Panc1 (cell line): ENCODE data around the gene NAB2. TPM values are rescaled to one million over a fixed set of nuclear protein-coding genes. Genes with fewer than 3 reads are reported as not detected.

Experiments
- ATAC-seq: fragments of 200-7000 bp; cut with Tn5 transposase; 2 replicates; pipeline ENCODE4 v1.9.1; 2020; ENCODE audit warnings: mild to moderate bottlenecking, moderate library complexity
- BruUV-seq: library from RNA; stranded (reverse); fragments of 400-500 nt; replicated peaks from 2 replicates; lab custom pipeline; 2021; lab: Mats Ljungman, UMichigan
- CTCF ChIA-PET: fragments of 300-600 bp; sonication (Branson Sonifier 250); formaldehyde crosslinking; loops from one replicate; lab custom pipeline; 2022; ENCODE audit warnings: antibody characterized with exemption; lab: Charles Lee
- POLR2A ChIA-PET: fragments of 300-600 bp; sonication (Branson Sonifier 250); formaldehyde crosslinking; loops from one replicate; lab custom pipeline; 2022; ENCODE audit warnings: antibody characterized with exemption; lab: Charles Lee
- DNase-seq: peaks from one replicate; pipeline ENCODE4 v3.0.0-alpha.2; 2010; ENCODE audit warnings: low read depth, low spot score
- H3K27ac ChIP-seq: 2 replicates; pipeline ENCODE4 v1.5.1; 2011; ENCODE audit warnings: mild to moderate bottlenecking, low read length, inconsistent platforms
- H3K27me3 ChIP-seq: fragments of 200-500 bp; sonication (Bioruptor generic); 2 replicates; pipeline ENCODE4 v1.6.0; 2014; ENCODE audit warnings: low read length, inconsistent platforms; ENCODE audit not compliant: control insufficient read depth, insufficient read depth
- H3K36me3 ChIP-seq: fragments of 200-500 bp; sonication (Bioruptor generic); 2 replicates; pipeline ENCODE4 v1.5.1; 2014; ENCODE audit warnings: inconsistent platforms, mild to moderate bottlenecking, low read length, moderate library complexity; ENCODE audit not compliant: control insufficient read depth, insufficient read depth
- H3K4me1 ChIP-seq: 2 replicates; pipeline ENCODE4 v1.5.1; 2011; ENCODE audit warnings: inconsistent platforms, mild to moderate bottlenecking, low read length, moderate library complexity; ENCODE audit not compliant: control insufficient read depth, insufficient read depth
- H3K4me3 ChIP-seq, 2 experiments: 2 replicates each; pipeline ENCODE4 v1.5.1; 2011 to 2012; ENCODE audit warnings: low read depth in 2 of 2, low read length in 2 of 2, mild to moderate bottlenecking in 2 of 2, inconsistent platforms in 1 of 2, moderate library complexity in 1 of 2
- H3K9me3 ChIP-seq: fragments of 200-500 bp; sonication (Bioruptor generic); 2 replicates; pipeline ENCODE4 v1.5.1; 2014; ENCODE audit warnings: low read depth, mild to moderate bottlenecking, inconsistent platforms, low read length, moderate library complexity; ENCODE audit not compliant: control insufficient read depth, insufficient read depth
- POLR2AphosphoS5 ChIP-seq: IDR thresholded peaks from 2 replicates; pipeline ENCODE4 v1.6.1; 2012; ENCODE audit warnings: mild to moderate bottlenecking, low read depth, low read length, moderate library complexity
- SIN3A ChIP-seq: IDR thresholded peaks from 2 replicates; pipeline ENCODE4 v1.6.1; 2012; ENCODE audit warnings: low read depth, mild to moderate bottlenecking, low read length, moderate library complexity, borderline replicate concordance; ENCODE audit not compliant: insufficient read depth
- TCF7L2 ChIP-seq: IDR thresholded peaks from 2 replicates; pipeline ENCODE4 v1.6.1; 2011; ENCODE audit warnings: mild to moderate bottlenecking, low read depth, low read length, inconsistent platforms
- in situ Hi-C: cut with HindIII; loops from 2 replicates; pipeline ENCODE4 v1.10.0; 2016; ENCODE audit warnings: low sequenced_read_pairs, low pct_unique_long_range_greater_than_20kb
- intact Hi-C: fragments of 100-400 bp; cut with micrococcal nuclease; formaldehyde crosslinking; loops from one replicate; pipeline ENCODE4 v1.10.0; 2022; ENCODE audit not compliant: unreplicated experiment
- total RNA-seq: library from RNA; stranded (reverse); gene quantifications from one replicate; pipeline ENCODE4 v1.2.1, GENCODE V29; 2021; ENCODE audit not compliant: unreplicated experiment
- TF ChIP-seq, protein P1 (sequence below): fragments of 450-650 bp; IDR thresholded peaks from 2 replicates; pipeline ENCODE4 v1.5.1; 2017; ENCODE audit warnings: mild to moderate bottlenecking
- TF ChIP-seq, protein P2 (sequence below), 2 experiments: IDR thresholded peaks; 2 replicates each; pipeline ENCODE4 v1.6.1; 2011 to 2012; ENCODE audit warnings: low read depth in 2 of 2, control low read depth in 1 of 2, low read length in 1 of 2, mild to moderate bottlenecking in 1 of 2, moderate library complexity in 1 of 2; ENCODE audit not compliant: insufficient read depth in 1 of 2

The NAB2 gene
- total RNA-seq, 1 experiment from 2014 or later = 13.9 TPM

DNA sequence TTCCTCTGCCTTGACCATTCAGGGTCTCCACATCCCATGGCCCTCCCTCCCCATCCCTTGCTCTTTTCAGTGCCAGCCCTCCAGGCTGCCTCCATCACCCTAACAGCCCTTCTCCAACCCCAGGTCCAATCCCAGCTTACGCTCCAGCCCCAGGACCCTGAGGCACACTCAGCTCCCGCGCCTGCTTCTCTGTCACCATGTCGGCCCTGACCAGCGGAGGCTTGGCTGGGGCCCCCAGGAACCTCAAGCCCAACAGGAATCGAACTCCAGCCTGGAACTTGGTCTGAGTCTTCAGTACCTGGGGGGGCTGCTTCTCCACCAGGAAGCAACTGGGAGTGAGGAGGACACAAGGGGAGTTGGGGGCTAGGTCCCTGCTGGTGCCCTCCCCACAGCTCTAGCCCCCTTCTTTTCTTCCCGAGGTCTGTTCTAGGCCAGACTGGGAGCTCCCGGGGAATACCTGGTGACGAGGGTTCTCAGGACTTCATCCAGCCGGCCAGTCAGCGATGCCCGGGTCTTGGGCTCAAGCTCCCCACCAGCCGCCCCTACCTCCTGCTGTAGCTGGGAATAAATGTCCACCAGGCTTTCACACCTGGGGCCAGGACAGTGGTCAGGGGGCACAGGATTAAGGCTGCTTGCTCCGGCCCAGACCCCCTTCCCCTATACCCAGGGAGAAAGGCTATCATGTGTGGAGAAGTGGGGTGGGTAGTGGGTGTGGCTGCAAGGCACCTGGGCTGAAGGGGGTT lies 16.3 kb downstream of the NAB2 start:
- no peak overlapping the region for H3K4me3 ChIP-seq
- in situ Hi-C loops (no loop called here), intact Hi-C loops (no loop called here)
- TF ChIP-seq, protein P1, sequence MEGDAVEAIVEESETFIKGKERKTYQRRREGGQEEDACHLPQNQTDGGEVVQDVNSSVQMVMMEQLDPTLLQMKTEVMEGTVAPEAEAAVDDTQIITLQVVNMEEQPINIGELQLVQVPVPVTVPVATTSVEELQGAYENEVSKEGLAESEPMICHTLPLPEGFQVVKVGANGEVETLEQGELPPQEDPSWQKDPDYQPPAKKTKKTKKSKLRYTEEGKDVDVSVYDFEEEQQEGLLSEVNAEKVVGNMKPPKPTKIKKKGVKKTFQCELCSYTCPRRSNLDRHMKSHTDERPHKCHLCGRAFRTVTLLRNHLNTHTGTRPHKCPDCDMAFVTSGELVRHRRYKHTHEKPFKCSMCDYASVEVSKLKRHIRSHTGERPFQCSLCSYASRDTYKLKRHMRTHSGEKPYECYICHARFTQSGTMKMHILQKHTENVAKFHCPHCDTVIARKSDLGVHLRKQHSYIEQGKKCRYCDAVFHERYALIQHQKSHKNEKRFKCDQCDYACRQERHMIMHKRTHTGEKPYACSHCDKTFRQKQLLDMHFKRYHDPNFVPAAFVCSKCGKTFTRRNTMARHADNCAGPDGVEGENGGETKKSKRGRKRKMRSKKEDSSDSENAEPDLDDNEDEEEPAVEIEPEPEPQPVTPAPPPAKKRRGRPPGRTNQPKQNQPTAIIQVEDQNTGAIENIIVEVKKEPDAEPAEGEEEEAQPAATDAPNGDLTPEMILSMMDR = no peak
- no peak for TF ChIP-seq TCF7L2
- no peak for TF ChIP-seq SIN3A
- TF ChIP-seq, protein P2, sequence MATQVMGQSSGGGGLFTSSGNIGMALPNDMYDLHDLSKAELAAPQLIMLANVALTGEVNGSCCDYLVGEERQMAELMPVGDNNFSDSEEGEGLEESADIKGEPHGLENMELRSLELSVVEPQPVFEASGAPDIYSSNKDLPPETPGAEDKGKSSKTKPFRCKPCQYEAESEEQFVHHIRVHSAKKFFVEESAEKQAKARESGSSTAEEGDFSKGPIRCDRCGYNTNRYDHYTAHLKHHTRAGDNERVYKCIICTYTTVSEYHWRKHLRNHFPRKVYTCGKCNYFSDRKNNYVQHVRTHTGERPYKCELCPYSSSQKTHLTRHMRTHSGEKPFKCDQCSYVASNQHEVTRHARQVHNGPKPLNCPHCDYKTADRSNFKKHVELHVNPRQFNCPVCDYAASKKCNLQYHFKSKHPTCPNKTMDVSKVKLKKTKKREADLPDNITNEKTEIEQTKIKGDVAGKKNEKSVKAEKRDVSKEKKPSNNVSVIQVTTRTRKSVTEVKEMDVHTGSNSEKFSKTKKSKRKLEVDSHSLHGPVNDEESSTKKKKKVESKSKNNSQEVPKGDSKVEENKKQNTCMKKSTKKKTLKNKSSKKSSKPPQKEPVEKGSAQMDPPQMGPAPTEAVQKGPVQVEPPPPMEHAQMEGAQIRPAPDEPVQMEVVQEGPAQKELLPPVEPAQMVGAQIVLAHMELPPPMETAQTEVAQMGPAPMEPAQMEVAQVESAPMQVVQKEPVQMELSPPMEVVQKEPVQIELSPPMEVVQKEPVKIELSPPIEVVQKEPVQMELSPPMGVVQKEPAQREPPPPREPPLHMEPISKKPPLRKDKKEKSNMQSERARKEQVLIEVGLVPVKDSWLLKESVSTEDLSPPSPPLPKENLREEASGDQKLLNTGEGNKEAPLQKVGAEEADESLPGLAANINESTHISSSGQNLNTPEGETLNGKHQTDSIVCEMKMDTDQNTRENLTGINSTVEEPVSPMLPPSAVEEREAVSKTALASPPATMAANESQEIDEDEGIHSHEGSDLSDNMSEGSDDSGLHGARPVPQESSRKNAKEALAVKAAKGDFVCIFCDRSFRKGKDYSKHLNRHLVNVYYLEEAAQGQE (IDR thresholded peaks at IDR 0.05; ENCODE audit: insufficient read depth in 1 of 2, low read depth in 2 of 2, low read length in 1 of 2) = no peak
- no peak for TF ChIP-seq POLR2AphosphoS5
- BruUV-seq = no TSS peak
- no peak for ATAC-seq
- H3K4me1 ChIP-seq = peaks cover 9% of the 10 kb centered on the region; the same call in 1 of the 2 replicates
- H3K27ac ChIP-seq = no peak overlapping the region
- H3K27me3 ChIP-seq = no peaks in the 10 kb centered on the region
- H3K9me3 ChIP-seq = no peaks in the 10 kb centered on the region
- ChIA-PET POLR2A (interaction anchor here (1.1 kb wide), 1 partner anchor 82 kb away, joined by 7 read pairs; no protein-coding TSS in a partner anchor), CTCF (no interaction called here)
- DNase-seq = no peak
- H3K36me3 ChIP-seq = no peaks in the 10 kb centered on the region

DNA sequence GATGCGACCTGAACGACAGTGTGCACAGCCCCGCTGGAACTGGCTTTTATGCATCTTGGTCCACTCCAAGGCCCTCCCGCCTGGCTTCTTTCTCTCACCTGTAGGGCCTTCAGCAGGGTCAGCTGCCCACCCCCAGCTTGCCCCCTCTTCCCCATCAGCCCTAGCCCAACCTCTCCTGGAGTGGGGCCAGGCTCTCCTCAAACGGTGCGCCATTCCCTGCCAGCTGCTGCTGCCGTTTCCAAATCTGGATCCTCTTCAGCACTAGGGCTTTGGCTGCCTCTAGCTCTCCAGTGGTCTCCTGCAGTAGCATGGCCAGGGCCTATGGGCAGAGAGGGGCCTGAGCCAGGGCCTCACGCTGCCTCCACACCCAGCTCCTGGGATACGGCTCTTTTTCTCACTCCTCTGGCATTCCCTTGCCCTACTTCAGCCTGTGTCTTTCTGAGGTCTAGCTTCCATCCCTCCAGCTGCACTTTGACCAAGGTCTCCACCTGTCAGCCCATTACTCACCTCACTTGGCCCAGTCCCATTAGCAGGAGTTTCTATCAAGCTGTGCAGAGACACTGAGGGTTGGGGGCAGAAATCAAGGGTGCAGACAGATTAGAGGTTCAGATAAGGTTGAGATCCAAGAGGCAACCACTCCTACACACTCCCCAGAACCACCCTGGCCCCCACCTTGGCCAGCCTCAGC lies 17.3 kb downstream of the NAB2 start:
- Histone ChIP-seq H3K9me3 (no peaks in the 10 kb centered on the region), H3K36me3 (no peaks in the 10 kb centered on the region), H3K27me3 (no peaks in the 10 kb centered on the region), H3K27ac (no peak overlapping the region), H3K4me3 (no peak overlapping the region), H3K4me1 (peaks cover 10% of the 10 kb centered on the region; the same call in 1 of the 2 replicates)
- no TSS peak for BruUV-seq
- ChIA-PET POLR2A (no interaction called here), CTCF (no interaction called here)
- ATAC-seq (no peak), DNase-seq (no peak)
- intact Hi-C loops = no loop called here
- in situ Hi-C loops = no loop called here
- TF ChIP-seq, protein P1 = no peak
- TF ChIP-seq SIN3A (no peak), TCF7L2 (no peak), POLR2AphosphoS5 (no peak)
- TF ChIP-seq, protein P2 (IDR thresholded peaks at IDR 0.05; ENCODE audit: insufficient read depth in 1 of 2, low read depth in 2 of 2, low read length in 1 of 2) = no peak
